ENCODE results near the gene VPS37B.

The VPS37B gene

GRCh38 chr12:122866379-122866778, 29.5 kb downstream of the VPS37B start:
- no peak for DNase-seq (ENCODE audit: low read depth in 3 of 3)

- no peak for DNase-seq (ENCODE audit: low read depth in 3 of 3)
Observed at GRCh38 chr12:122865268-122866231, 30.4 kb downstream of the VPS37B start.

DNA sequence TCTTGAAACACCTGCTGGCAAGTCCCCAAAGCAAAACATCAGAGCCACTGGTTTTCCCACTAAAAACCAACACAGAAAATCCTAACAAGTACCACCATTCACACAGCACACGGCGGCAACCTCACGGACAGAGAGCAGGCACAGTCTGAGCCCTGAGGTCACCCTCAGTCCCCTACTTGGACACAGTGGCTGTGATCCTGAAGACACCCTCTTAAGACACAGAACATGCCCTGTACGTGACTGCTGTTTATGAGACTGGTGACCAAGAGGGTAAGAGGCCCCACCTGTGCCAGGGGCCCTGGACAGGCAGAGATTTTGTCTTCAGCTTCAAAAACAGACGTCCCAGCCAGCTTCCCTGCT, 31.1 kb downstream of the VPS37B start:
- no peak for DNase-seq (ENCODE audit: low read depth in 3 of 3)

DNA sequence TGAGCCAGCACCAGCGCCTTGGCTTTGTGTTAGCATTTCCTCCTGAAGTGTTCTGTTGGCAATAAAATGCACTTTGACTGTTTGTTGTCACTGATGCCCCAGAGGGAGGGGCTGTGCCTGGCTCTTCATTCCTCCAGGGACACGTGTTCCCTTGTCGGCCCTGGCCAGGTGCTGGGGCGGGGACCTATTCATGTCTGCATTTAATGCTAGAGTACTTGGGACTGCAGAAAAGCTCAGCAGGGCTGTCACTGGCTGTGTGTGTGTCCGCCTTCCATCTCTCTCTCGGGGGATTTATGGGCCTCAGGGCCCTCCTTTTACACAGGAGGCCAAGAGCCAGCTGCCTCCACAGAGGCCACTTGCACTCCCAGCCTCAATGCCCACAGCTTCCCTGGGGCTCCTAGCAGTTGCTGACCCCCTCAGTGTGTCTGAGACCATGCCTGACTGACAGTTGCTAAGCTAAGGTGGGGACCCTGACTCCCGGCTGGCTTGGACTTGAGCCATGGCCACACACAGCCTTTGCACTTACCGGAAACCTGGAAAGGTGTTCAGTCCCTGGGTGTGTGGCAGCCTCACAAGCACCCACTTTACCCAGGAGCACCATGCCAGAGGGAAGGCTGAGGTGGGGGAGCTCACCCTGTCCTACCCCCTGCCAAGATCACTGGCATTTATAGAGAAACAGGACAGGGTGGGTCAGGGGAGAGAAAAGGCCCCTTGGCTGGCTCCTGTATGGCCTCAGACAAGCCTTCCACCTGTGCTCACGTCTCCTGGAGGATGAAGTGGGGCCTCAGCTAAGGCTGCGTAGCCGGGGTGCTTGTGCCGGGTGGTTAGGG, 32.8 kb downstream of the VPS37B start:
- DNase-seq (ENCODE audit: low read depth in 3 of 3): no peak

DNA sequence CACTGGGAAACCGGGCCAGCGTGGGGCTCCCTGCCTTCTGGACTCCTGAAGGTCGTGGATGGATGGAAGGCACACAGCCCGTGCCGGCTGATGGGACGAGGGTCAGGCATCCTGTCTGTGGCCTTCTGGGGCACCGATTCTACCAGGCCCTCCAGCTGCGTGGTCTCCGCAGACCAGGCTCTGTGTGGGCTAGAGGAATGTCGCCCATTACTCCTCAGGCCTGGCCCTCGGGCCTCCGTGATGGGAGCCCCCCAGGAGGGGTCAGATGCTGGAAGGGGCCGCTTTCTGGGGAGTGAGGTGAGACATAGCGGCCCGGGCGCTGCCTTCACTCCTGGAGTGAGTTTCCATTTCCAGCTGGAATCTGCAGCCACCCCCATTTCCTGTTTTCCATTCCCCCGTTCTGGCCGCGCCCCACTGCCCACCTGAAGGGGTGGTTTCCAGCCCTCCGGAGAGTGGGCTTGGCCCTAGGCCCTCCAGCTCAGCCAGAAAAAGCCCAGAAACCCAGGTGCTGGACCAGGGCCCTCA, 33.8 kb downstream of the VPS37B start:
- DNase-seq (ENCODE audit: low read depth in 3 of 3): no peak

DNA sequence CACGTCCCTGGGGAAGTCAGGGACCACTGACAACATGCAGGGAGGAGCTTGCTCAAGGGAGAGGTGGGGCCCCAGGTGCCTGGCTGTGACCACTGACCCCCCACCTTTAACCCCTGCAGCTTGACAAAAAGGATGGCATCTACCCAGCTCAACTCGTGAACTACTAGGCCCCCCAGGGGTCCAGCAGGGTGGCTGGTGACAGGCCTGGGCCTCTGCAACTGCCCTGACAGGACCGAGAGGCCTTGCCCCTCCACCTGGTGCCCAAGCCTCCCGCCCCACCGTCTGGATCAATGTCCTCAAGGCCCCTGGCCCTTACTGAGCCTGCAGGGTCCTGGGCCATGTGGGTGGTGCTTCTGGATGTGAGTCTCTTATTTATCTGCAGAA, 34.3 kb downstream of the VPS37B start:
- no peak for DNase-seq (ENCODE audit: low read depth in 3 of 3)

DNA sequence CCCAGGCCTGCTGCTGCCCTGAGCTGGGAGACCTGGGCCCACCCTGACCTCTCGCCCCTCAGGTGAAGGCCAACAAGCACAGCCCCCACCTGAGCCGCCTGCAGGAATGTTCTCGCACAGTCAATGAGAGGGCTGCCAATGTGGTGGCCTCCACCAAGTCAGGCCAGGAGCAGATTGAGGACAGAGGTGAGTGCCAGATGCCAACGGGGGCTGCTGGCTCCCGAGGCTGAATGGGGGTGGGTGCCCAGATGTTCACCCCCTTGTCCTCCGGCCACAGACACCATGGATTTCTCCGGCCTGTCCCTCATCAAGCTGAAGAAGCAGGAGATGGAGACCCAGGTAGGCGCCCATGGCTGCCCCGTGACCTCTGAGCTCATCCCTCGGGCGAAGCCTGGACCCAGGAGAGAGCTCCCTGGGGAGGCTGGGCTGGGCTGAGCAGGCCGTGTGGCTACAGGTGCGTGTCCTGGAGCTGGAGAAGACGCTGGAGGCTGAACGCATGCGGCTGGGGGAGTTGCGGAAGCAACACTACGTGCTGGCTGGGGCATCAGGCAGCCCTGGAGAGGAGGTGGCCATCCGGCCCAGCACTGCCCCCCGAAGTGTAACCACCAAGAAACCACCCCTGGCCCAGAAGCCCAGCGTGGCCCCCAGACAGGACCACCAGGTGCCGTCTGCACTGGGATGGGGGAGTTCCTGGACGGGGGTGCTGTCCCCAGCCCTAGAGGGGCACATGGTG, 34.9 kb downstream of the VPS37B start:
- no peak for DNase-seq (ENCODE audit: low read depth in 3 of 3)

DNA sequence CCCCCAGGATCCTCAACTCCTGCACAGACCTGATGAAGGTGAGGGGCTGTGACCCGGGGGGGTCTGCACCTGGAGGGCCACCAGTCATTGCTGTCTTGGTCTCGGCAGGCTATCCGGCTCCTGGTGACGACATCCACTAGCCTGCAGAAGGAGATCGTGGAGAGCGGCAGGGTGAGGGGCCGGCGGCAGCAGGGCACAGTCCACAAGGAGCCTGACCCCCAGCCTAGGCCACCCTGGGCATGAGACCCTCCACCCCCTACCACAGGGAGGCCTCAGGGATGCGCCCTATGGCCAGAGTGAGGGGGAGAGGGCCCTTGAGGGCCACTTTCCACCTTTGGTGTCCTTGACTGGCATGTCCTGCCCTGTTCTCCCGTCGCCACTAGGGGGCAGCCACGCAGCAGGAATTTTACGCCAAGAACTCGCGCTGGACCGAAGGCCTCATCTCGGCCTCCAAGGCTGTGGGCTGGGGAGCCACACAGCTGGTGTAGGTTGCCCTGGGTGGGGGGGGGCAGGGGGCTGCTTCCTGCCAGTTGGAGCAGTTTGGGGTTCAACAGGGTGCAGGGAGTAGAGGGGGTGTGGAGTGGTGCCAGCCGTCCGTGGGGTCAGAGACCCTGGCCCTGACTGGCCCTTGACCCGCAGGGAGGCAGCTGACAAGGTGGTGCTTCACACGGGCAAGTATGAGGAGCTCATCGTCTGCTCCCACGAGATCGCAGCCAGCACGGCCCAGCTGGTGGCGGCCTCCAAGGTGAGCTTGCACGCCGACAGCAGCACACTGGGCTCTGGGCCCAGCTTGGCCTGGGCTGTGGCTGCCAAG, 35.7 kb downstream of the VPS37B start:
- DNase-seq (ENCODE audit: low read depth in 3 of 3): peak; percentile 64 to 75 (median 75)

GRCh38 chr12:122859303-122860039, 36.5 kb downstream of the VPS37B start:
- DNase-seq (ENCODE audit: low read depth in 3 of 3): no peak

DNA sequence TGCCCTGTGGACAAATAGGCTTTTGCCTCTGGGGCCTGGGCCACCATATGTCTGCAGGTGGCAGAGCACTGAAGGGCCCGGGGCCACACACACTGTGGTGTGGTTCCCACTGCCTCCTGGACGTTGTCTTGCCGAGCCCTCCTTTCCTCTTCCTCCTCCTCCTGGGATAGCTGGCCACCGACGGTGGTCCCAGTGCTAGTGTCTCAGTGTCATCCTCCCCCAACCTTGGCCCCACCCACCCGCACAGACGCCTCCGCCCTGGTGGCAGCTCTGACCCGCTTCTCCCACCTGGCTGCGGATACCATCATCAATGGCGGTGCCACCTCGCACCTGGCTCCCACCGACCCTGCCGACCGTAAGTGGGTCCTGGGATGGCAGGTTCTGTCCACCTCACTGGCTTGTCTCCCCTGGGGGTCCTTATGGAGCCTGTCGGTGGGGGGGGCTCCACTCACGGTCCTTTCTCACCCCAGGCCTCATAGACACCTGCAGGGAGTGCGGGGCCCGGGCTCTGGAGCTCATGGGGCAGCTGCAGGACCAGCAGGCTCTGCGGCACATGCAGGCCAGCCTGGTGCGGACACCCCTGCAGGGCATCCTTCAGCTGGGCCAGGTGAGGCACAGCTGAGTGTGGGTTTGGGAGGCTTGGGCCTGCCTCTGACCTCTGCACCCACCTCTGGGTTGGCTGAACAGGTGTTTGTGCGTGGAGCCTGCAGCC, 37.2 kb downstream of the VPS37B start:
- no peak for DNase-seq (ENCODE audit: low read depth in 3 of 3)

DNA sequence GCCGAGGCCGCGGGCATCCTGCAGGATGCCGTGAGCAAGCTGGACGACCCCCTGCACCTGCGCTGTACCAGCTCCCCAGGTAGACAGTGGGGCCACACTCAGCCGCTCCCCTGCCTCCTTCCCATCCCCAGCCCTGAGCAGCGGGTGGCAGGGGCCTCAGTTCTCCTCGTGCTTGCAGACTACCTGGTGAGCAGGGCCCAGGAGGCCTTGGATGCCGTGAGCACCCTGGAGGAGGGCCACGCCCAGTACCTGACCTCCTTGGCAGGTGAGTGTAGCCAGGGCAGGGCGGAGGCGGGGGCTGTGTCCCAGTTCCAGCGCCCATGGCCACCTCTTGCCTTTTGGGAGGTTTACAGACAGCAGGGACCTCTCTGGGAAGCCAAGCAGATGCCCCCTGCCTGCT, 37.8 kb downstream of the VPS37B start:
- DNase-seq (ENCODE audit: low read depth in 3 of 3): no peak

GRCh38 chr12:122856999-122857671, 38.8 kb downstream of the VPS37B start:
- no peak for DNase-seq (ENCODE audit: low read depth in 3 of 3)

DNA sequence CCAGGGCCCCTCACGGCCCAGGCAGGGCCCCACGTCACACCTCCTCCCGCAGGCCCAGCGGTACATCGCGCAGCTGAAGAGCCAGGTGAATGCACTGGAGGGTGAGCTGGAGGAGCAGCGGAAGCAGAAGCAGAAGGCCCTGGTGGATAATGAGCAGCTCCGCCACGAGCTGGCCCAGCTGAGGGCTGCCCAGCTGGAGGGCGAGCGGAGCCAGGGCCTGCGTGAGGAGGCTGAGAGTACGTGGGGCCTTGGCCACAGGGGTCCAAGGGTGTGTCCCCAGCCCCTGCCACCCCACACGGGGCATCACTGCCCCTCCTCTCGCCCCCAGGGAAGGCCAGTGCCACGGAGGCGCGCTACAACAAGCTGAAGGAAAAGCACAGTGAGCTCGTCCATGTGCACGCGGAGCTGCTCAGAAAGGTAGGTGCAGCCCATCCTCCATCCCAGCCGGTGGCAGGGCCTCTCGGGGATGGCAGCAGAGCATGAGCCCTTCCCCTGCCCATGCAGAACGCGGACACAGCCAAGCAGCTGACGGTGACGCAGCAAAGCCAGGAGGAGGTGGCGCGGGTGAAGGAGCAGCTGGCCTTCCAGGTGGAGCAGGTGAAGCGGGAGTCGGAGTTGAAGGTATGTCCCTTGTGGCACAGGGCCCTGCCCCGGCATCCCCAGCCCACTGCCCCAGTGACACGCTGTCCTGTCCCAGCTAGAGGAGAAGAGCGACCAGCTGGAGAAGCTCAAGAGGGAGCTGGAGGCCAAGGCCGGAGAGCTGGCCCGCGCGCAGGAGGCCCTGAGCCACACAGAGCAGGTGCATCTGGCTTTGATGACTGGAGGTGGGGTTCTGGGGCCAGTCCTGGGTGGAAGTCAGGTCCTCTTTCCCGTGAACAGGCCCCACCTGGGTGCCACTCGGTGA, 39.7 kb downstream of the VPS37B start:
- no peak for DNase-seq (ENCODE audit: low read depth in 3 of 3)

DNA sequence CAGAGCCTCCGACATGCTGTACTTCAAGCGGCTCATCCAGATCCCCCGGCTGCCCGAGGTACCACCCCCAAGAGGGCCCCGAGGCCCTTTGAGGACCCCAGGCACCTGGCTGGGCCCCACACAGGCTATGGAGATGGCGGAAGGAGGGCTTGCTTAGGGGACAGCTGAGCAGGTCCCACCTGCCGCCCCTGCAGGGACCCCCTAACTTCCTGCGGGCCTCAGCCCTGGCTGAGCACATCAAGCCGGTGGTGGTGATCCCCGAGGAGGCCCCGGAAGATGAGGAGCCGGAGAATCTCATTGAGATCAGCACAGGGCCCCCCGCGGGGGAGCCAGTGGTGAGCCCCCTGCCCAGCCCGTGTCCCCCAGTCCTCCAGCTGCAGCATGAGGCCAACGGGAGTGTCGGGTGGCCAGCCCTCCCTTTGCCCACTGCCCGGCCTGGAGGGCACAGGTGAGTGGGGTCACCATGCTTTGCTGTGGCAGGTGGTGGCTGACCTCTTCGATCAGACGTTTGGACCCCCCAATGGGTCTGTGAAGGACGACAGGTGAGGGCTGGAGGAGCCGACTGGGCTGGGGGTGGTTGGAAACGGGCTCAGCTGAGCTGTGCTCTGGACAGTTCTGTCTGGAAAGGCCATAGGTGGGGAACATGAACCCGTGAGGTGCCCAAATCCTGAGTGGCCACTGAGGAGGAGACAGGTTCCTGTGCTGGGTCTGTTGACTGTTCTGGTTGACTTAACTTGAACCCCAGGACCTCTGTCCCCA, 40.7 kb downstream of the VPS37B start:
- no peak for DNase-seq (ENCODE audit: low read depth in 3 of 3)

- no peak for DNase-seq (ENCODE audit: low read depth in 3 of 3)
Observed at GRCh38 chr12:122854554-122854953, 41.4 kb downstream of the VPS37B start.

DNA sequence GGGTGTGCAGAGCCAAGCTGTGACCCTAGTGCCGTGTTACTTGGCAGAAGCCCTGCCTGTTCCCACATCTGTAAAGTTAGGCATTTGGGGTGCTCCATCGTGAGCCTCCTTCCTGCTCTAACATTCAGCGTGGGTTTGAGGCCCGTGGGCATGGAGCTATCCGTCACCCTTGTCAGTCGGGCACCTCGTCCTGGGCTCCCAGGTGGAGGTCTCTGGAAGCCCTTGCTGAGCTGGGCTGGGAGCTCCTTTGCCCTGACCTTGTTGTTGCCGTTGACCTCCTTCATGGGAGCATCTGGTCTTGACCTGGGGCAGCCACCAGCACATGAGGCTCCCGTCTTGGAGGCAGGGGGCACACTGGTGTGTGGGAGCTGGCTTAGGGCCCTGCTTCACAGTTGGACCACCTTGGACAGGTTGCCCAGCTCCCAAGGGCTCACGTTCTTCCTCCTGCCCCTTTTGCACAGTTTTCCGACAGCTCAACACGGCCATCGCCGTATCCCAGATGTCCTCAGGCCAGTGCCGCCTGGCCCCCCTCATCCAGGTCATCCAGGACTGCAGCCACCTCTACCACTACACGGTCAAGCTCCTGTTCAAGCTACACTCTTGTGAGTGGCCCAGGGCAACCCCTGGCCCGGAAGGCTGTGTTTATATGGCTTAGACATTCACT, 42.2 kb downstream of the VPS37B start:
- no peak for DNase-seq (ENCODE audit: low read depth in 3 of 3)

Measured in stimulated activated CD4-positive, alpha-beta T cell treated with anti-CD3 and anti-CD28 coated beads, TNF-alpha, amount 100 ng/mL, for 48 hours (primary cell).